NCI-H1048 (cell line): ENCODE results near the gene HRH3.

ENCODE experiments used
- DNase-seq: peaks from one replicate; lab custom pipeline; 2025; lab: John Stamatoyannopoulos, UW

Gene HRH3

GRCh38 chr20:62174870-62175624 is 45.0 kb downstream of the HRH3 start:
- DNase-seq, result no peak

DNA sequence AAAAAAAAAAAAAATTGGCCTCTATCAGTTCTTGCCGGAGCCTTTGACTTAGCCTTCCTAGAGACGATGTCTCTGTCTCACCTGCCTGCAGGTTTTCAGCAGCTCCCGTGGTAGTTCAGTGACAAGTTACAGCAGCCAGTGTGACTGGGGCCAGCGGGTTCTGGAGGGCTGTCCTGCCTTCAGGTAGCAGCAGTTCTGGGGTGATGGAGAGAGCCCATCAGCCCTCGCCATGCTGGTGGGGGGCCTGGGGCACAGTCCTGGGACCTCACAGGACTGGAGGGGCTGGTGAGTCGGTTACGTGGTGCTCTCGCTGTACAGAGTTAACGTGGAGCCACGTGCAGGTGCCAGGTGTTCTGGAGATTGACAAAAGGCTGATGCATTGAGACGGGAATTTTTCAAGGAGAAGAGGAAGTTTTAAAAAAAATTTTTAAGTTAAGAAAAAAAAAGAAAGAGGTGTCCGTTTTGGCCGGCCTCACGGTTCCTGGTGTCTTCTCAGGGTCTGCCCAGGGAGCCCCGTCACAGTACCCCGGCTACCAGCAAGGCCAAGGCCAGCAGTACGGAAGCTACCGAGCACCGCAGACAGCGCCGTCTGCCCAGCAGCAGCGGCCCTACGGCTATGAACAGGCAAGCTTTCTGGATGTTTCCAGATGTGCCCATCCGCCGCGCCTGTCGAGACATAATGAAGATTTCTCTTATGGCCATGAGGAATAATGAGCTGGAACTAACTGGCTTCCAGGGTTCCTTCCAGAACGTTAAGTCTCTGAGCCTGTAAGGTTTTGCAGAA is 45.9 kb downstream of the HRH3 start:
- DNase-seq, result no peak

- no peak for DNase-seq
These were observed 47.4 kb downstream of the HRH3 start for GRCh38 chr20:62172666-62173065.

GRCh38 chr20:62171245-62171644 is 48.8 kb downstream of the HRH3 start:
- no peak for DNase-seq

DNA sequence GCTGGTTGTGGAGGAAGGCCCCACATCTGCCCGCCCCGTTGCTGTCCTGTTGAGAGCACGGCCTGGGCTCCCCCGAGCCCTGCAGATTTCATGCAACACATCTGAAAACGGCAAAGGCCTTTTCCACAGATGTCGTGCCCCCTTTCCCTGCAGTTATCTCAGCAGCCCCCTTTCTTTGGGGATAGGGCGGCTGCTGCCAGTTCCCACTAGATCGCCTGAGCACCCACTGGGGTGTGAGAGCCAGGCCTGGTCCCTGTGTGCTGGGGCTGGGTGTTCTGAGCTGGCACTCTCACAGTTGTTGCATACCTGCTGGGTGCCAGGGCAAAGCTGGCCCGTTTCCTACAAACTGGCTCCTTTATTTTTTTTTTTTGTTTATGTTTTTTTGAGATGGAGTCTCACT is 49.5 kb downstream of the HRH3 start:
- no peak for DNase-seq

GRCh38 chr20:62168890-62169435 is 51.1 kb downstream of the HRH3 start:
- no peak for DNase-seq

- no peak for DNase-seq
These were observed 52.0 kb downstream of the HRH3 start for GRCh38 chr20:62168061-62168460.

DNA sequence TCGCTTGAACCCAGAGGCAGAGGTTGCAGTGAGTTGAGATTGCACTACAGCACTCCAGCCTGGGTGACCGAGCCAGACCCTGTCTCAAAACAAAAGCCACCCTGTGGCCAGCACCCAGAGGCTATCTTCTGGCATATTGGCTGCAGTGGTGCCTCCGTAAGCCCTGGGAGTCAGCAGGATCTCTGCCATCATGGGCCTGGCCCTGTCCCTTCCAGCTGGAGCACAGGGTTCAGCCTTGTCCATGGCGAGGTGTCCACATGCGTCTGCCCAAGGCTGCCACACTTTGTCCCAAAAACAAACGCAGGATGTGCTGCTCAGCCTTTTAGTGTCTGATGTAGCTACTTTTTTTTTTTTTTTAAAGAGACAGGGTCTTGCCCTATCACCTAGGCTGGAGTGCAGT is 52.6 kb downstream of the HRH3 start:
- no peak for DNase-seq

DNA sequence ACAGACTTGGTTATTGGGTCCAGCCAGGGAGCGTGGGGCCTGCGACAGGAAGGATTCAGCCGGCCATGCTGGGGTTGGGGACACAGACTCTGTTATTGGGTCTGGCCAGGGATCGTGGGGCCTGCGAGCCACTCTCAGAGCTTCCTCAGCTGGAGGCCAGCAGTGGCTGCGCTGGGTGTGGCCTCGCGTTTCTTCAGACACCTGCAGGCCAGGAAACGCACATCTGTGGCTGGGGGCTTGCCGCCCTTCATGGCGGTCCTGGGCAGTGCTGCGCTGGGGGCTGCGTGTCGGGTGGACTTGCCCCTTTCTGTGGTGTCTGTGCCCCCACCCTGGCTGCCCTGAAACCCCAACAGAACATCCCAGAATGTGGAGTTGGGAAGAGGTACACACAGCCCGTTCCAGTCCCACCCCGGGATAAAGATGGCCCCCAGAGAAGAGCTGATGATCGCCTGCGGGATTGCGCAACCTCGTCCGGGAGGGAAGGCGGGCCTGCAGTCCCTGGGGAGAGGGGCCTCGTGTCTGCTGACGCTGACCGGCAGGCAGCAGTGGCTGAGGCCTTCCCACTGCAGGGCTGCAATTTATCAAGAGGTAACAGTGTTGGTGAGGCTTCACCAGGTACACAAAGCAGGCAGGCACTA is 54.2 kb downstream of the HRH3 start:
- DNase-seq, result no peak
